Heart left ventricle (tissue), 13 donors: ENCODE measurements around the gene ATP1A2.

Source experiments
- POLR2A ChIP-seq, 2 donors: fragments of 450-650 bp; IDR thresholded peaks; one replicate each; pipeline ENCODE4 v1.6.1; 2017; ENCODE audit warnings: antibody characterized with exemption in 2 of 2, mild to moderate bottlenecking in 2 of 2, moderate library complexity in 2 of 2
- TF ChIP-seq, protein P1 (sequence below), 12 donors: fragments of 200-600 bp; sonication (generic) in 4 of 12; IDR thresholded peaks; one replicate each; pipeline versions ENCODE4 v1.5.0 to v1.8.0; 2018 to 2022; ENCODE audit warnings: antibody characterized with exemption in 12 of 12, mild to moderate bottlenecking in 5 of 12
- donor health status: ischemic (EF 13 %, LVEDD 7.1; RV severe dilation, severe dysfunction).
- donor health status: DM: no; HTN: yes; CAD: no.
- donor health status: DM: no; HTN: no; CAD: no.
- donor health status: ischemic (EF 25% LVEDD 6.9; RV normal size, moderate dysfunction).
- donor health status: ischemic (EF 25% LVEDD 5.7; RV mildly dilated, moderate dysfunction).
- donor health status: ischemic (EF 35%, LVEDD 5.7; RV mildly dilated, moderate dysfunction).
- donor health status: nonischemic (EF 11% LVEDD 7.7; RV severe dilation, severe dysfunction).
- donor health status: DM: yes; HTN: yes; CAD: no.
- donor health status: PGD.
- donor health status: ischemic (EF 29% LVEDD 5.4; RV normal size, mild dysfunction).
- donor health status: nonischemic (EF 23%, LVEDD 6.1; RV moderate dilation, normal function).

DNA sequence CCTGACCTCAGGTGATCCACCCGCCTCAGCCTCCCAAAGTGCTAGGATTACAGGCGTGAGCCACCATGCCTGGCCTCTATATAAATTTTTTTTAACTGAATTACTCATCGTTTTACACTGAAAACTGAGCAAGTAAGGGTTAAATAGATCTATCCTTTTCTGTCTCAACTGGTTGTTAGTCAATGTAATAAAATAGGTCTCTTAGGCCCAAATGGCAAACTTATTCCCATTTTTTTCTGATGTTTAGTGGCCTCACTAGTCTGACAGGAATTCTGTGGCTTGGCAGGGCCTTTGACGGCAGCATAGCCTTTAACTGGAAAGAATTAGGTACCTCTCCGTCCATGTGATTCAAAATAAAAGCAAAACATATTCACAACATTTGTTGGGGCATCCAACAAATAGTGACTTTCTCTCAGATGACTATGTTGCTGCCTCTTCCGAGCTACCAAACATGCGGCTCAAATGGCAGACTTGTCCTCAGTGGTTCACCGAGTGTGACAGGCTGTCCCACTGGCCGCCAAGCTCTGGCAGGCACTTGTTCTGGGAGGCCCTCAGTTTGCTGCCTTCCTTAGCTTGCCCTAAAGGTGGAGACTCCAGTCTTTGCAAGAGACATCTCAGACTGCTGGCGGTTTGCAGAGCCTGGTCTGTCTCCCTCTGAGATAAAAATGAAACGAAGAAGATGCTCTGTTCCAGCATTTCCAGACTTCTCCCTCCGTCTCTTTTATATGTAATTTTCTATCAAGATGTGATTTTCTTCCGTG lies 53.2 kb downstream of the ATP1A2 start:
- TF ChIP-seq, protein P1, sequence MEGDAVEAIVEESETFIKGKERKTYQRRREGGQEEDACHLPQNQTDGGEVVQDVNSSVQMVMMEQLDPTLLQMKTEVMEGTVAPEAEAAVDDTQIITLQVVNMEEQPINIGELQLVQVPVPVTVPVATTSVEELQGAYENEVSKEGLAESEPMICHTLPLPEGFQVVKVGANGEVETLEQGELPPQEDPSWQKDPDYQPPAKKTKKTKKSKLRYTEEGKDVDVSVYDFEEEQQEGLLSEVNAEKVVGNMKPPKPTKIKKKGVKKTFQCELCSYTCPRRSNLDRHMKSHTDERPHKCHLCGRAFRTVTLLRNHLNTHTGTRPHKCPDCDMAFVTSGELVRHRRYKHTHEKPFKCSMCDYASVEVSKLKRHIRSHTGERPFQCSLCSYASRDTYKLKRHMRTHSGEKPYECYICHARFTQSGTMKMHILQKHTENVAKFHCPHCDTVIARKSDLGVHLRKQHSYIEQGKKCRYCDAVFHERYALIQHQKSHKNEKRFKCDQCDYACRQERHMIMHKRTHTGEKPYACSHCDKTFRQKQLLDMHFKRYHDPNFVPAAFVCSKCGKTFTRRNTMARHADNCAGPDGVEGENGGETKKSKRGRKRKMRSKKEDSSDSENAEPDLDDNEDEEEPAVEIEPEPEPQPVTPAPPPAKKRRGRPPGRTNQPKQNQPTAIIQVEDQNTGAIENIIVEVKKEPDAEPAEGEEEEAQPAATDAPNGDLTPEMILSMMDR (IDR thresholded peaks at IDR 0.05), result no peak
- TF ChIP-seq POLR2A (IDR thresholded peaks at IDR 0.05), result no peak
